HG02943 (cell line): ENCODE measurements around the gene RETSAT.

Experiments
- ATAC-seq: cut with Tn5 transposase; IDR thresholded peaks from one replicate; pipeline ENCODE4 v1.9.1; 2021; ENCODE audit warnings: mild to moderate bottlenecking, low read depth, moderate library complexity; ENCODE audit not compliant: unreplicated experiment

Gene RETSAT

DNA sequence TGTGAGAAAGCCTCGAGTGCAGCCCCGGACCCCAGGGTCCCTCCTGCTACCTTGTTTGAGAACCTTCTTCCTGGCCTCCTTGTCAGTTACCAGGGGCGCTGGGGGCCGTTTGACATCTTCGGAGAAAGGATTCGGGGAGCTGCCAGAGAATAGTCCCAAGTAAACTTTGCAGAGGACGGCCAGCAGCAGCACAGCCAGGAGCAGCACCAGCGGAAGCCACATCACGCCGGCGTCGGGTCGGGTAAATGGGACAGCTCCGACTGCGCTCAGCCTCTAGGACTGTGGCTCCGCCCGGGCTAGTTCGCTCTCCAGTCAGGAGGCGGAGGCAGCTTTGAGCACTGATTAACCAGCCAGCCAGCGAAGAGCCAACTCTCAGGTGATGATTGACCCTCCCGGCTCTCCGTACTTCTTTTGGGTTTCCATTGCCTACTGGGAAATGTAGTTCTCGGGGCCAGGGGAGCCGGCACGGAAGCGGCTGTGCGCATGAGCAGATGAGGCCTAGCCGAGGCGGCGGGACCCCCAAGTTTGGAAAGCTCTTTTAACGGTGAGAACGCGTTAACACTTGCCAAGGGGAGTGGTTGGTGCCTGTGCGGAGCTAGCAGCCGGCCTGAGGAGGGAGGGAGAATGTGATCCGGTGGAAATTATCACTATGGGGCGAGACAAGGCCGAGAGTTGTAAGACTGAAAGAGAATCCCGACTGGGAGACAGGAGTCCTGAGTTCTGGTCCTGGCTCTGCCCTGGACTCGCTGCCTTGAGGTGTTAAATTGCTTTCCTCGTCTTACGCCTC, at the start of gene RETSAT, which contains the start of gene ELMOD3:
RETSAT (minus strand) TSS at position 243 of the 787 bp plus-strand sequence; CDS start at position 222, 21 bp downstream.
ELMOD3 (plus strand) TSS at position 484 of the 787 bp plus-strand sequence. CDS start 2,430 bp downstream, outside the sequence.
- peak; percentile 94 for ATAC-seq

GRCh38 chr2:85401844-85402243, 47.5 kb upstream of the RETSAT start:
- ATAC-seq, result no peak

GRCh38 chr2:85401464-85401805, 47.1 kb upstream of the RETSAT start:
- ATAC-seq, result no peak

GRCh38 chr2:85400541-85401463, 46.5 kb upstream of the RETSAT start:
- ATAC-seq, result no peak

DNA sequence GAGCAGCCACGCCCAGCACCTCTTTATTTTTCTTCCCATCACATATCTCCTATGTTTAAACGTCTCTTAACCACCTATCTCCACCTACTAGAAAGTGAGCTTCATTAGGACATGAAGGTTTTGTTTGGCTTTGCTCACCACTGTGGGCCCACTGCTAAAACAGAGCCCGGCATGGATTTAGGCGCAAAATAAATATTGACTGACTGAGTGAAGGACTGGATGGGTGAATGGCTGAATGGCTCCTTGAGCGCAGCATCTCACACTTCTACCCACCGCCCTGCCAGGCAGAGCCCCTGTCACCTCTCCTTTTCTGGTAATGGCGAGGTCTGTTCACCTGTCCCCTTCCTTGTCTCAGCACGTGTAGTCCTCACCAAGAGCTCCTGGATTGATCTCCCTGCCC, 45.7 kb upstream of the RETSAT start:
- ATAC-seq, result no peak

- ATAC-seq, result no peak
These were observed 44.8 kb upstream of the RETSAT start for GRCh38 chr2:85399183-85399455.

GRCh38 chr2:85398426-85399182, 44.3 kb upstream of the RETSAT start:
- no peak for ATAC-seq

DNA sequence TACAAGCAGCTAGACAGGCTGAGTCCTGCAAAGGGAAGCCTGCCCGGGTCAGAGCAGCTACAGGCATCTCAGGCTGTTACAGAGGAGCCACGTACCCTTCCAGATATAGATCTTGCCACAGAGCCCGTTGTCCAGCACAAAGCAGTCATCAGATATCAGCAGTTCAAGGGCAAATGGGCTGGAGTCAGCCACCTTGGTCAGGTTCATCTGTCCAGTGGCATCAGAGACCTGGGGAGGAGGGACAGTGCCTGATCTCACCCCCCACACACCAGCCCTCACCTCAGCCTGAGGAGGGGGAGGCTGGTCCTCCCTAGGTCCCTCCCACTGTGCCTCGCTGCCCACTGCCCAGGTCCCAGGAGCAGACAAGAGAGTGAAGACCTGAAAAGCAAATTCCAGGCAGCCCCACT, 43.6 kb upstream of the RETSAT start:
- ATAC-seq, result no peak

GRCh38 chr2:85396531-85397470, 42.5 kb upstream of the RETSAT start:
- ATAC-seq, result no peak

- no peak for ATAC-seq
These were observed 41.7 kb upstream of the RETSAT start for GRCh38 chr2:85395912-85396475.

DNA sequence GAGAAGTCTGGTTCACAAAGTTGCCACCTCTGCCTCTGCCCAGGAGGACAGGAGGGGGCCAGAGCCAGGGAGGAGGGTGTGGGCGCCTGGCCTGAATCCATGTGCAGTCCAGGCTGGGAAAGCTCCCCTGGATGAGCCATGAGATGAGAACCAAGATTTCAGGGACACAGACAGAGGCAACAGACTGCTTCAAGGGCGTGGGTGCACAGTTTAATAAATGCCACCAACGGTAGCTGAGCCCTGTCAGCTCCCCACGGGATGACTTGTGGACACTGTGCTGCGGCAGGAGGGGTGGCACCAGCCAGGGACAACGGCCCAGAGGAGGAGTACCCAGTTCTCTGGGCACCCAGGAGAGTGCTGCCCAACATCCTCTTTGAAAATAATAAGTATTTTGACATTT, 40.6 kb upstream of the RETSAT start:
- ATAC-seq, result no peak

DNA sequence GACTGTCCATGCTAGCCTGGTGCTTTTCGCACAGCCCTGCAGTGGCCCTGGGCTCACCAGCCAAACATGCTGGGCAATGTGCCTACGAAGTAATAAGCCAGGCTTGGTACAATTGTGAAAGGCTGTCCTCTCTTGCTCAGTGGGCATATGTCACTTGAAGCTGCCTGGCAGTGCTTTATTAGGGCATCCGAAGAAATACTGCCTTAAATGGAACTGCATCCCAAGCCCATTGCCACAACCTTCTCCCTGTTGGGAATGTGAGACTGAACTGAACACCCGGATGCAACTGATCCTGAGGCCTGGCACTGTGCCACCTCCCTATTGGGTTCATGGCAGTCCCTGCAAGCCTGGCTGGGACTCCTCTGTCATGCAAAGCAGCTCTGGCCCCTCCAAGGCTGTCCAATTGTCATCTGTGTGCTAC, 39.9 kb upstream of the RETSAT start:
- no peak for ATAC-seq

DNA sequence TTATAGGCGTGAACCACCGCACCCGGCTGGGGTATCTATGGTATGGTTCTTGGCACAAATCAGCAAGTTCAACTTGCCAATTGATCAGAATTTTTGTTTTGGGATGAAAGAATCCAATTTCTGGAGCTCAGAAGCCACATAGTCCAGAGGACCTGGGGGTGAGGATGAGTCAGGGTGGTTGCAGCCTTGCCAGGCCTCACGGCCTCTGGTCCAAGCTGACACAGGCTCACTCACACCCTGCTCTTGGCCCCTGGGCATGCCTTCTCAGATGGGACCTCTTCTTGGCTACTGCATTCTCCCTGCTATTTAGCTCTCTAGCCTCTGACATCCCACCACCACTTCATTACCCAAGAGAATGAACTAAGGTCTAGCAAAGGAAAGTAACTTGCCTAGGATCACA, 39.5 kb upstream of the RETSAT start:
- ATAC-seq, result no peak

DNA sequence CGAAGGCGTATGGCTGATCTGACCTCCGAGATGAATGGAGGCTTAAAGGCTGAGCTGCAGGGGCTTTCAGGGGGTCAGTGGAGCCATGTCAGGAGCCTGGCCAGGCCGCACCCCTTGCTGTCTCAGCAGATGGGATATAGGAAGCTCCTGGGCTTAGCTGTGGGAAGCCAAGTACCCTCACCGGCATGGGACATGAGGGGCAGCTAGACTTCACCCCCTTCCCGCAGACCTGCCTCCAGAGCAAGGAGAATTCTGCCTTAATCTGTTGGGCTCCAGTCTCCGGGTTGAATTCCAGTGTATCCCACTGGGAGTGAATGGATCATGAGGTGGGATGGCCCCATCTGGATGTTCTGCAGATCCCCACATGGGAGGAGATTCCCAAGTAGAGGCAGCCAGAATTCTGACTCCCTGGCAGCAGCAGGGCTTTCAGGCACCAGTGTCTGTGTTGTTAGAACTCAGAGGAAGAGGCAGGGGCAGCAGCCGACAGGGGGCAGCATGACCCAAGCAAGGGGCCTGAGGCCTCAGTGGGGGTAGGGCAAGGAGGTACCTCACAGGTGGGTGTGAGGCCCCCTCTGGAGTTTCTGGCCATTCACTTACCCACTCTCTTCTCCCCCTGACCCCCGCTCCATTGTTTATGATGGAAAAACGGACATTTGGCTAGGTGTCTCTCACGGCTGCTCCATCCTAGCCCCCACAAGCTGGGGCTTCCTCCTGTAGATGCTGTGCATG, 36.8 kb upstream of the RETSAT start:
- ATAC-seq, result no peak

DNA sequence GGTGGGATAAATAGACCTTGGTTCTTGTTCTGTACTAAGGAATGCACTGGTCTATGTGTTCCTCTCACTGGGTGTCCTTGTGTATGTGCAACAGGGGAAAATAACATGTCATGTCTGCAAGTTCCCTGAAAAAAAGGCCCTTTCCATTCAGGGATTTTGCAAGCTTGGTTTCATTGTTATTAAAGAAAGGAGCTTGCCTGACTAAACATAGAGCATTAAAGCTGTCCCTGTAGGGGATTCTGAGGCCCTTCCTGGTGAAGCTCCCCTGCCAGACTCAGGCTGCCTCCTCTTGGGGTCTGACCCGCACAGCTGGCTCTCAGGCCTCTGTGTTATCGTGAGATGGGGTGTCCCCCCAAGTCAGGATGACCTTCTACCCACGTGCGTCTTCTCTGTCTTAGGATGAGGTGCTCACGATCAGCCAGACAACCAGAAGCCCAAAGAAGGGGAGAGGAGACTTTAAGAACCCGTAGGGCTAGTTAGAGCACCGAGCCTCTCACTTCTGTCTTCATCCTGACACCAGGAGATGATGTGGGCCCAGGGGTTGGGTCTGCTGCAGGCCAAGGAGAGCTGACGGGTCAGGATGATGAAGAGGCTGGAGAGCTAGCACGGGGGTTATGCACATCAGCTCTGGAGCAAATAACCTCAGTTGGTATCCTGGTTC, 34.7 kb upstream of the RETSAT start:
- no peak for ATAC-seq

- no peak for ATAC-seq
These were observed 33.4 kb upstream of the RETSAT start for GRCh38 chr2:85387754-85388153.

- ATAC-seq, result no peak
These were observed 31.4 kb upstream of the RETSAT start for GRCh38 chr2:85385746-85386145.

- ATAC-seq, result no peak
These were observed 29.5 kb upstream of the RETSAT start for GRCh38 chr2:85383850-85384249.
